ENCODE data around the gene AIG1.

DNA sequence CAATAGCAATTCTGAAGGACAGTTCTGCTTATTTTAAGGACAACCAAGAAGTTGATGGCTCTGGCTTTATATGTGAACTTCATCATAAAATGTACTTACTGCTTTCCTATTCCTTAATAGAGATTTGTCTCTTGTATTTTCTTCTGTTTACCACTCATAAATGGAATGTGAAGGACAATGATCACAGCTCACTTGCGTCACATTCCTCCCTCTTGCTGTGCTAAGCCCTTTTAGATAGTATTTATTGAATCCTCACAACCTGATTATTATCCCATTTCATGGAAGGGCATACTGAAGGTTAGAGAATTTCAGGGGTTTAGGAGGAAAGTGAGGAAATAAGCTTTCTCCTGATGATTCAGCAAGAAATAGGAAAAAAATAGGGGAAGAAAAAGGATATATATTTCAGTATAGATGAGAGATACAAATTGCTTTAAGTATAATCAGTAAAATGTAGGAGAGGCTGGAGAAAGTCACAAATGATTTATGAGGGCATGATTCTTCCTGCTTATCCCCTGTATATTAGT is 132.9 kb downstream of the AIG1 start:
- no peak for TF ChIP-seq POLR2A (IDR thresholded peaks at IDR 0.05)
- TF ChIP-seq, protein P1, sequence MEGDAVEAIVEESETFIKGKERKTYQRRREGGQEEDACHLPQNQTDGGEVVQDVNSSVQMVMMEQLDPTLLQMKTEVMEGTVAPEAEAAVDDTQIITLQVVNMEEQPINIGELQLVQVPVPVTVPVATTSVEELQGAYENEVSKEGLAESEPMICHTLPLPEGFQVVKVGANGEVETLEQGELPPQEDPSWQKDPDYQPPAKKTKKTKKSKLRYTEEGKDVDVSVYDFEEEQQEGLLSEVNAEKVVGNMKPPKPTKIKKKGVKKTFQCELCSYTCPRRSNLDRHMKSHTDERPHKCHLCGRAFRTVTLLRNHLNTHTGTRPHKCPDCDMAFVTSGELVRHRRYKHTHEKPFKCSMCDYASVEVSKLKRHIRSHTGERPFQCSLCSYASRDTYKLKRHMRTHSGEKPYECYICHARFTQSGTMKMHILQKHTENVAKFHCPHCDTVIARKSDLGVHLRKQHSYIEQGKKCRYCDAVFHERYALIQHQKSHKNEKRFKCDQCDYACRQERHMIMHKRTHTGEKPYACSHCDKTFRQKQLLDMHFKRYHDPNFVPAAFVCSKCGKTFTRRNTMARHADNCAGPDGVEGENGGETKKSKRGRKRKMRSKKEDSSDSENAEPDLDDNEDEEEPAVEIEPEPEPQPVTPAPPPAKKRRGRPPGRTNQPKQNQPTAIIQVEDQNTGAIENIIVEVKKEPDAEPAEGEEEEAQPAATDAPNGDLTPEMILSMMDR (IDR thresholded peaks at IDR 0.05): no peak
- TF ChIP-seq POLR2AphosphoS5 (IDR thresholded peaks at IDR 0.05): no peak
